Gastroesophageal sphincter (tissue), 4 donors: Measurements from ENCODE around the gene C1RL. TPM values are rescaled to one million over a fixed set of nuclear protein-coding genes. Genes with fewer than 3 reads are reported as not detected.

ENCODE experiments used
- ATAC-seq: fragments of 150-250 bp; one replicate; pipeline ENCODE4 v1.9.1; 2016; ENCODE audit warnings: mild to moderate bottlenecking, moderate library complexity
- H3K27ac ChIP-seq, 4 donors: fragments of 200-600 bp; sonication (generic) in 3 of 4; 1 replicate in 3 of 4; 2 replicates in 1 of 4; pipeline ENCODE4 v1.5.1; 2016 to 2019
- H3K27me3 ChIP-seq: fragments of 200-600 bp; sonication (generic); one replicate; pipeline ENCODE4 v1.5.1; 2019
- H3K36me3 ChIP-seq, 2 donors: fragments of 200-600 bp; sonication (generic); one replicate each; pipeline ENCODE4 v1.5.1; 2019; ENCODE audit warnings: control low read depth in 1 of 2
- H3K4me1 ChIP-seq, 3 donors: fragments of 200-600 bp; sonication (generic); 1 replicate in 2 of 3; 2 replicates in 1 of 3; pipeline ENCODE4 v1.5.1; 2016 to 2019; ENCODE audit warnings: control low read depth in 2 of 3
- H3K4me3 ChIP-seq, 2 donors: fragments of 200-600 bp; sonication (generic); one replicate each; pipeline ENCODE4 v1.5.1; 2019; ENCODE audit warnings: mild to moderate bottlenecking in 1 of 2, moderate library complexity in 1 of 2
- H3K9me3 ChIP-seq, 3 donors: fragments of 200-600 bp; sonication (generic); one replicate each; pipeline ENCODE4 v1.5.1; 2017 to 2019; ENCODE audit warnings: control low read depth in 2 of 3
- EP300 ChIP-seq: sonication (generic); formaldehyde crosslinking; IDR thresholded peaks from one replicate; pipeline ENCODE4 v1.6.1; 2017; ENCODE audit warnings: antibody characterized with exemption, mild to moderate bottlenecking
- POLR2A ChIP-seq, 2 donors: fragments of 450-650 bp; IDR thresholded peaks; one replicate each; pipeline ENCODE4 v1.6.1; 2017; ENCODE audit warnings: antibody characterized with exemption in 2 of 2, mild to moderate bottlenecking in 2 of 2, moderate library complexity in 1 of 2
- POLR2AphosphoS5 ChIP-seq: sonication (generic); formaldehyde crosslinking; IDR thresholded peaks from one replicate; pipeline ENCODE4 v1.6.1; 2017; ENCODE audit warnings: antibody characterized with exemption
- WGBS, 2 donors: methylation state at CpG; one replicate each; pipeline ENCODE4 v1.1.5; 2018; ENCODE audit warnings: low coverage in 1 of 2; 5-methylcytosine and 5-hydroxymethylcytosine counted together
- total RNA-seq, 4 donors: library from RNA; depleted of rRNA; stranded (reverse); fragments of >200 nt; gene quantifications; one replicate each; pipeline ENCODE4 v1.1.0, GENCODE V29; 2016
- TF ChIP-seq, protein P1 (sequence below), 4 experiments: fragments of 200-600 bp in 2 of 4; fragments of 450-650 bp in 2 of 4; sonication (generic) in 1 of 4; IDR thresholded peaks; one replicate each; pipeline ENCODE4 v1.5.1; 2017 to 2019; ENCODE audit warnings: antibody characterized with exemption in 4 of 4, mild to moderate bottlenecking in 2 of 4, moderate library complexity in 2 of 4

Gene C1RL
- total RNA-seq, 4 donors from 2014 or later, result 85.9 to 181 (median 103) TPM

DNA sequence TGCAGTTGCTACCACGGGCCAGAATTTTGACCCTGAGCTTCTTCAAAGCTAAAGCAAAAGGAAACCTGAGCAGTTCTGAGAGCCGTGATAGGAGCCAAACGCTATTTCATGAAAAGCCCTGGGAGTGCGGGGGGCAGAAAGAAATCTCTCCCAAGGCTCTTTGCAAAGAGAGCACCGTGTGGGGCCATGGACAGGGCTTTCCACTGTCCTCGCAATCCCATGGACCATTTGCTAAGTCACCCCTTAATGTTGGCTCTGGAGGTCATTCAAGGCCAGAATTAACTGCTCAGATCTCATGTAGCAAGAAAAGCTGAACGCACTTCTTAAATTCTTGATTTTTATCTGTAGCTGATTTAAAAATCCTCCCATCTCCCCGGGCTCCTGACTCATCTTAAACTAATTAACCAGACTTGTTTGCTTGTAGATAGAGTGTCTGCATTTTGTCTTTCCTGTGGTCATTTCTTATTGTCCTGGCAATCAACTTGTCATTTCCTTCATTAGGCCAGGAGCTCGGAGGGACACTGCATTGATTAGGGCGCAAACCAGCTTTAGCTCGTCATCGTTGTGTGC lies 46.0 kb upstream of the C1RL start:
- no peak for TF ChIP-seq EP300
- TF ChIP-seq, protein P1, sequence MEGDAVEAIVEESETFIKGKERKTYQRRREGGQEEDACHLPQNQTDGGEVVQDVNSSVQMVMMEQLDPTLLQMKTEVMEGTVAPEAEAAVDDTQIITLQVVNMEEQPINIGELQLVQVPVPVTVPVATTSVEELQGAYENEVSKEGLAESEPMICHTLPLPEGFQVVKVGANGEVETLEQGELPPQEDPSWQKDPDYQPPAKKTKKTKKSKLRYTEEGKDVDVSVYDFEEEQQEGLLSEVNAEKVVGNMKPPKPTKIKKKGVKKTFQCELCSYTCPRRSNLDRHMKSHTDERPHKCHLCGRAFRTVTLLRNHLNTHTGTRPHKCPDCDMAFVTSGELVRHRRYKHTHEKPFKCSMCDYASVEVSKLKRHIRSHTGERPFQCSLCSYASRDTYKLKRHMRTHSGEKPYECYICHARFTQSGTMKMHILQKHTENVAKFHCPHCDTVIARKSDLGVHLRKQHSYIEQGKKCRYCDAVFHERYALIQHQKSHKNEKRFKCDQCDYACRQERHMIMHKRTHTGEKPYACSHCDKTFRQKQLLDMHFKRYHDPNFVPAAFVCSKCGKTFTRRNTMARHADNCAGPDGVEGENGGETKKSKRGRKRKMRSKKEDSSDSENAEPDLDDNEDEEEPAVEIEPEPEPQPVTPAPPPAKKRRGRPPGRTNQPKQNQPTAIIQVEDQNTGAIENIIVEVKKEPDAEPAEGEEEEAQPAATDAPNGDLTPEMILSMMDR (IDR thresholded peaks at IDR 0.05), result no peak
- TF ChIP-seq POLR2AphosphoS5, result no peak
- TF ChIP-seq POLR2A (IDR thresholded peaks at IDR 0.05), result no peak
- Histone ChIP-seq H3K9me3 (no peaks in the 10 kb centered on the region), H3K36me3 (peaks cover 0 to 84% of the 10 kb centered on the region in 2 donors), H3K27ac (no peak overlapping the region), H3K4me3 (no peak overlapping the region), H3K27me3 (no peaks in the 10 kb centered on the region), H3K4me1 (no peaks in the 10 kb centered on the region)
- ATAC-seq, result no peak
- WGBS, 2 donors, result 79 to 94% methylated on average over 8 to 9 of the region's 12 CpGs

DNA sequence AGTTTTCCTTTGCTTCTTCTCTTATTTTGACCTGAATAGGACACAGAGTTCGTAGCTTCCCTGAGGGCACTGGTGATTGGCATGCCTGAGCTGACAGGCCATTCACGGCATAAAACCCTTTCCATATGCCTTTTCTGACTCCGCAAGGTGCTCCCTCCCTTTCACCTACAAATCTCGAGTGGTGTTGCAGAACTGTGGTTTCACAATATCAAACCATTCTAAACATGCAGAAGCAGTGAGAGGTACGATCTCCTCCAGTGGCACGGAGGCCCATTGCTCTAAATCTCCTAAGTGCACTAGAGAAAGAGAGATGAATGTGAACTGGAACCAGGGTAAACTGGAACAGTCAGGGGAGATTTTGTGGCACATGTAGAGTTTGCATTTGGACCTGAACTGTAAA lies 45.0 kb upstream of the C1RL start:
- Histone ChIP-seq H3K27ac (no peak overlapping the region), H3K36me3 (peaks cover 0 to 94% of the 10 kb centered on the region in 2 donors), H3K9me3 (no peaks in the 10 kb centered on the region), H3K27me3 (no peaks in the 10 kb centered on the region), H3K4me3 (no peak overlapping the region), H3K4me1 (no peaks in the 10 kb centered on the region)
- ATAC-seq, result no peak
- TF ChIP-seq, protein P1 (IDR thresholded peaks at IDR 0.05), result no peak
- TF ChIP-seq POLR2AphosphoS5 (no peak), POLR2A (IDR thresholded peaks at IDR 0.05) (no peak), EP300 (no peak)
- WGBS, 2 donors, result 69 to 80% methylated on average over 1 to 3 of the region's 6 CpGs

DNA sequence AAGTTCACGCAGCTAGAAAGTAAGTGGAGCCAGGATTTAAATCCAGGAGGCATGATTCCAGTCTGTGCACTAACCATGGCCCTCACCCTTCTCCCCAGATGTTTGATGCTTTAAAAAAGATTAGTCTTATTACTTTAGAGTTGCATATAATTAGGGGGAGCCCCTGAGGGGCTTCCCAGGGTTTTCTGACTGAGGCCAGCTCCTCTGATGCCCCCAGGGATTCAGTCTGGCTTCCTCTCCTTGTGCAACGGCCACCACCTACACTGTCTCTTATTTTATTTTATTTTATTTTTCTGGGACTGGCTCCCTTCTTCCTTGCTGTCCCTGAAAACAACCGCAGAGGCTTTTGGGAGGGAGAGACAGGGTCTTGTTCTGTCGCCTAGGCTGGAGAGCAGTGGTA lies 43.8 kb upstream of the C1RL start:
- H3K27ac ChIP-seq, result no peak overlapping the region
- 67 to 77% methylated on average over 3 to 4 of the region's 4 CpGs for WGBS, 2 donors
- TF ChIP-seq POLR2AphosphoS5 (no peak), EP300 (no peak), POLR2A (IDR thresholded peaks at IDR 0.05) (no peak)
- TF ChIP-seq, protein P1 (IDR thresholded peaks at IDR 0.05), result no peak
- no peaks in the 10 kb centered on the region for H3K27me3 ChIP-seq
- no peak overlapping the region for H3K4me3 ChIP-seq
- H3K36me3 ChIP-seq, result peaks cover 0 to 99% of the 10 kb centered on the region in 2 donors
- no peak for ATAC-seq
- H3K9me3 ChIP-seq, result no peaks in the 10 kb centered on the region
- no peaks in the 10 kb centered on the region for H3K4me1 ChIP-seq

DNA sequence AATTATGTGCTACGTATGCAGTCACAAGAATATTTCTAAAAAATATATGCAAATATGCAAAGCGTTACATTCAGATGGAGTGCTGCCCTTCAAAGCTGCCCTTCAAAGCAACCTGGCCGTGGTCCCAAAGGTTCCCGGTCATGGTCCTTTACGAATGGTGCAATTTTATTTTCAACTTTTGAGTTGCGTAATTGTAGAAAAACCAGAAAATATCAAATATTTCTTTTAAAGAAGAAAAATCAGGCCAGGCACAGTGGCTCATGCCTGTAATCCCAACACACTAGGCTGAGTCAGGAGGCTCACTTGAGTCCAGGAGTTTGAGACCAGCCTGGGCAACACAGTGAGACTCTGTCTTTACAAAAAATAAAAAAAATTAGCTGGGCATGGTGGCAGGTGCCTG lies 42.5 kb upstream of the C1RL start:
- Histone ChIP-seq H3K4me3 (no peak overlapping the region), H3K27ac (no peak overlapping the region), H3K9me3 (no peaks in the 10 kb centered on the region), H3K4me1 (no peaks in the 10 kb centered on the region), H3K36me3 (peaks cover 0 to 94% of the 10 kb centered on the region in 2 donors), H3K27me3 (no peaks in the 10 kb centered on the region)
- ATAC-seq, result no peak
- 92 to 96% methylated on average over 6 of the region's 6 CpGs for WGBS, 2 donors
- TF ChIP-seq, protein P1 (IDR thresholded peaks at IDR 0.05), result no peak
- TF ChIP-seq POLR2A (IDR thresholded peaks at IDR 0.05) (no peak), POLR2AphosphoS5 (no peak), EP300 (no peak)

DNA sequence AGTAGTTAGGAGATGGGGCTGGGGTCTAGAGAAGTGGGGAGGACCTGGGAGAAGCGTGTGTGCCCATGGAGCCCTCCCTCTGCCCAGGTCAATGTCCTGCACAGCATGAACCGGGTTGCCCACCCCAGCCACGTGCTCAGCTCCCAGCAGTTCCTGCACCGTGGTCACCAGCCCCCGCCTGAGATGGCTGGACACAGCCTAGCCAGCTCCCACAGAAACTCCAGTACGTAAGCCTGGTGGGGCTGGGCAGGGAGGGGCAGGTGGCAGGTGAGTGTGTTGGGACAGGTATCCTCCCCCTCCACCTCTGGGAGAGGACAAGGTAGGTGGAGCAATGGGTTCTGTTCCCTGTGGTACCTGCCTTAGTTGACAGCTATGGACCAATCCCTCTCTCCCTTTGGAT lies 41.8 kb upstream of the C1RL start:
- Histone ChIP-seq H3K9me3 (no peaks in the 10 kb centered on the region), H3K27ac (no peak overlapping the region), H3K36me3 (peaks cover 0 to 93% of the 10 kb centered on the region in 2 donors), H3K27me3 (no peaks in the 10 kb centered on the region), H3K4me3 (no peak overlapping the region), H3K4me1 (no peaks in the 10 kb centered on the region)
- no peak for ATAC-seq
- TF ChIP-seq, protein P1 (IDR thresholded peaks at IDR 0.05), result no peak
- TF ChIP-seq POLR2AphosphoS5, result no peak
- TF ChIP-seq POLR2A (IDR thresholded peaks at IDR 0.05), result no peak
- TF ChIP-seq EP300, result no peak
- WGBS, 2 donors, result 96 to 100% methylated on average over 1 to 4 of the region's 6 CpGs
